Measurements from ENCODE around the gene ERBIN.

DNA sequence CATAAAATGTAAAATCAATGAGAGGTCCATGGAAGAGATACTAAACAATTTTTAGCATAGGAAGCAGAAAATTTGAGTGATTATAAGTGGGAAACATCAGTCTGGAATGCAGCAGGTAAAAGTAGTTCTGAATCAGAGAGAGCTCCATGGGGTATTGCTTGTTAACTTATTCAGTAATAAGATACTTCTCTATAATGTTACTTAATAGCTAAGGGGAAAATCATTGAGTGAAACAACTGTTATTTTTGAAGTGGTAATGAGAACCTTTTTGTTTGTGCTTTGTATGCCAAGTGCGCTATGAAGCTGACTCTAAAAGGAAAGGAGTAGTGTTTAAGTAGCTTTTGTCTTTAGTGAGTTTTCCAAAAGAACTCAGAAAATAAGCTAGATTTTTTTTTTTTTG is 95.2 kb downstream of the ERBIN start:
- no peak for TF ChIP-seq POU2F2 (IDR thresholded peaks at IDR 0.05; ENCODE audit: low read depth, low read length)
- no peak for TF ChIP-seq POLR2A (IDR thresholded peaks at IDR 0.05; ENCODE audit: low read depth, low read length)
